Adipocyte (in vitro differentiated cells): Measurements from ENCODE around the gene PLA2G1B.

Experiments used
- DNase-seq: peaks from one replicate; pipeline ENCODE4 v3.0.0-alpha.2; 2015; ENCODE audit warnings: low read depth
- H3K27me3 ChIP-seq: replicated peaks from 2 replicates; pipeline ENCODE4 v1.7.0; 2013; ENCODE audit warnings: mild to moderate bottlenecking, low read length, moderate library complexity; ENCODE audit not compliant: control insufficient read depth, insufficient read depth
- H3K36me3 ChIP-seq: 2 replicates; pipeline ENCODE4 v1.7.0; 2013; ENCODE audit warnings: low read length, mild to moderate bottlenecking, moderate library complexity; ENCODE audit not compliant: control insufficient read depth, insufficient read depth, severe bottlenecking
- H3K4me1 ChIP-seq: 2 replicates; pipeline ENCODE4 v1.7.0; 2013; ENCODE audit warnings: mild to moderate bottlenecking, low read length, moderate library complexity; ENCODE audit not compliant: control insufficient read depth, insufficient read depth
- H3K4me3 ChIP-seq: 2 replicates; pipeline ENCODE4 v1.7.0; 2013; ENCODE audit warnings: mild to moderate bottlenecking, low read length, moderate library complexity
- H3K9ac ChIP-seq: 2 replicates; pipeline ENCODE4 v1.7.0; 2013; ENCODE audit warnings: mild to moderate bottlenecking, low read length, moderate library complexity
- H3K9me3 ChIP-seq: 2 replicates; pipeline ENCODE4 v1.7.0; 2013; ENCODE audit warnings: mild to moderate bottlenecking, low read length, moderate library complexity; ENCODE audit not compliant: control insufficient read depth

PLA2G1B gene

DNA sequence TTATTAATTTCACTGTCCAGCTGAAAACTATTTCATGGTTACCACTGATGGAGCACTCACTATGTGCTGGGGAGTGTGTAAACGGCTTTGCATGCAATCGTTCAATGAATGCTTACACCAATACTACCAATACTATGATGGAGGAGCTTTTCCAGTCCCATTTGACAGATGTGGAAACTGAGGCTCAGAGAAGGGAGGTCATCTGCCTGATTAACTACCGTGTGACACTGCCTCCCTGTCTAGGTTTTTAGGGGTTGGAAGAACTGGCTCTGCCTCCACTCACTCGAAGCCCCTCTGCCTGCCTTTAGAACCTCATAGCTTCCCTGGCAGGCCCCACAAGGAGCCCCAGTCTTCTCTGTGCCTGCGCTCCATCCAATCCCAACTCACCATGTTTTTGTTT, 29.5 kb upstream of the PLA2G1B start:
- H3K9me3 ChIP-seq, result no peaks in the 10 kb centered on the region
- no peaks in the 10 kb centered on the region for H3K36me3 ChIP-seq
- peaks cover 7% of the 10 kb centered on the region for H3K4me1 ChIP-seq
- no peak for DNase-seq
- peaks cover 13% of the 10 kb centered on the region for H3K27me3 ChIP-seq
- no peak overlapping the region for H3K9ac ChIP-seq
- no peak overlapping the region for H3K4me3 ChIP-seq

DNA sequence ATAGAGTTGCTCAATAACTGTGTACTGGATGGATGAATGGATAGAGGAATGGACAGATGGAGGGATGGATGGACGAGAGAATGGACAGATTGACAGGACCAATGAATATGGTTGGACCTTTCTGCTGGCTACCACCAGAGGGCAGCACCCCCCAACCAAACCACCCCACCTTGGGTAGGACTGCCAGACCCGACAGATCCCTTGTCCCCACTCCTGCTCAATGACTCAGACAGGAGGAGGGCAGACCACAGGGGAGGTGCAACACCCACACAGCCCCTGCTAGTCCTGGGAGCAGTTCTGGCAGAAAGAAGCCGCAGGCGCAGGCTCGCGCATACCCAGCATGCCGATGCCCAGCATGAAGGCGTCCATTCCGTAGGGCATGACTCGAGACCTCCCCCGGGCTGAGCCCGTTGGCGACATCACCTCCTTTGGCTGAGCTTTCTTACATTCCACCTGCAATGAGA, 29.0 kb upstream of the PLA2G1B start:
- Histone ChIP-seq H3K4me1 (peaks cover 9% of the 10 kb centered on the region), H3K36me3 (no peaks in the 10 kb centered on the region), H3K9me3 (no peaks in the 10 kb centered on the region), H3K9ac (no peak overlapping the region), H3K27me3 (peaks cover 13% of the 10 kb centered on the region), H3K4me3 (no peak overlapping the region)
- peak; percentile 87 for DNase-seq

DNA sequence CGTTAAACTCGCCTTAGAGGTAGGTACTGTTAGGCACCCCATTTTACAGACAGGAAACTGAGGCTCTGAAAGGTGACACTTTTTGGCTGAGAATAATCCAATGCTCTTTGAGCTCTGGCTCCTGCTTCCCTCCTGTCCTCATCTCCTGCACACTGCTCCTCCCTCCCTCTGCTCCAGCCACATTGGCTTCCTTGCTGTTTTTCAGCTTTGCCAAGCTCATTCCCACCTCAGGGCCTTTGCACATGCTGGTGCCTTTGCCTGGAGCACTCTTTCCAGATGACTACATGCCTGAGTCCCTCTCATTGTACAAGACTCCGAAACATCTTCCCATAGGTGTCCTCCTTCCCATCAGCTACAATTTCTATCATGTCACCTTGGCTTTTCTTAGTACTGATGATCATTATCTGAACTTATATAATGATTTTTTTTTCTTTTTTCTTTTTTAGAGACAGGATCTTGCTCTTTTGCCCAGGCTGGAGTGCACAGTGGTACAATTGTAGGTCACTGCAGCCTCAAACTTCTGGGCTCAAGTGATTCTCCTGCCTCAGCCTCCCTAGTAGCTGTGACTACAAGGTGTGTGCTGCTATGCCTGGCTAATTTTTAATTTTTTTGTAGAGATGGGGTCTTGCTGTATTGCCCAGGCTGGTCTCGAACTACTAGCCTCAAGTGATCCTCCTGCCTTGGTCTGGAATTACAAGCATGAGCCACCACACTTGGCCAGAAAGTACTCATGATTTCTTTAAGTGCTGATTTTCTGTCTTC, 26.2 kb upstream of the PLA2G1B start:
- peaks cover 26% of the 10 kb centered on the region for H3K4me1 ChIP-seq
- H3K9ac ChIP-seq, result no peak overlapping the region
- no peak for DNase-seq
- H3K4me3 ChIP-seq, result no peak overlapping the region
- no peaks in the 10 kb centered on the region for H3K9me3 ChIP-seq
- H3K36me3 ChIP-seq, result no peaks in the 10 kb centered on the region
- H3K27me3 ChIP-seq, result peaks cover 8% of the 10 kb centered on the region

DNA sequence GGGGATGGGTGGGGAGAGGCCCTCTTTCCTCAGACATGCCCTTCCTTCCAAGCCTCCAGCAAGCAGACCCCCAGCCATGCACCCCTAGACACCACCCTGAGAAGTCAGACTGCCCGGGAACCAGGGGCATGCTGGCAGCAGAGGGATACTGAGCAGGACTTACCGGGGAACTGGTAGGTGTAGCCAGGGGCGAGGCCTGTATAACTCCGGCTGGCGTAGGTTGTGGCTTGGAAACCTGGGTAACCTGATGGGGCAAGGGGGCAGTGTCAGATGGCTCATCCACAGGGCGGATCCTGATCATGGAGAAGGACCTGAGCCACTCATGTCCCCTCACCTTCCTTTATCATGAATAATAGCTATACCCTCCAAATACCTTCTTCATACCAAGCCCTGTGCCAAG, 25.6 kb upstream of the PLA2G1B start:
- no peak for DNase-seq
- Histone ChIP-seq H3K9ac (no peak overlapping the region), H3K4me3 (no peak overlapping the region), H3K36me3 (no peaks in the 10 kb centered on the region), H3K4me1 (peaks cover 26% of the 10 kb centered on the region), H3K27me3 (peaks cover 5% of the 10 kb centered on the region), H3K9me3 (no peaks in the 10 kb centered on the region)

DNA sequence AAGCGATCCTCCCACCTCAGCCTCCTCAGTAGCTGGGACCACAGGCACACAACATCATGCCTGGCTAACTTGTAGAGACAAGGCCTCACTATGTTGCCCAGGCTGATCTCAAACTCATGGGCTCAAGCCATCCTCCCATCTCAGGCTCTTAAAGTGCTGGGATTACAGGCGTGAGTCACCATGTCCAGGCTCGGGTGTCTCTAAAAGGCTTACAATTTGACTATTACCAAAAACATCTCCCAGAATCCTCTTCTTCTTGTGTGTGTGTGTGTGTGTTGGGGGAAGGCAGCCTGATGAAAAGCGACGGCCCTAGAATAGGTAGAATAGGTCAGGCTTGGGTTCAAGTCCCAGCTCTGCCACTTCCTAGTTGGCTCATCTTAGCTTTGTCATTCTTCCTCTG, 24.5 kb upstream of the PLA2G1B start:
- Histone ChIP-seq H3K4me1 (peaks cover 26% of the 10 kb centered on the region), H3K4me3 (no peak overlapping the region), H3K27me3 (peaks cover 8% of the 10 kb centered on the region), H3K9ac (no peak overlapping the region), H3K36me3 (no peaks in the 10 kb centered on the region), H3K9me3 (no peaks in the 10 kb centered on the region)
- peak; percentile 30 for DNase-seq

DNA sequence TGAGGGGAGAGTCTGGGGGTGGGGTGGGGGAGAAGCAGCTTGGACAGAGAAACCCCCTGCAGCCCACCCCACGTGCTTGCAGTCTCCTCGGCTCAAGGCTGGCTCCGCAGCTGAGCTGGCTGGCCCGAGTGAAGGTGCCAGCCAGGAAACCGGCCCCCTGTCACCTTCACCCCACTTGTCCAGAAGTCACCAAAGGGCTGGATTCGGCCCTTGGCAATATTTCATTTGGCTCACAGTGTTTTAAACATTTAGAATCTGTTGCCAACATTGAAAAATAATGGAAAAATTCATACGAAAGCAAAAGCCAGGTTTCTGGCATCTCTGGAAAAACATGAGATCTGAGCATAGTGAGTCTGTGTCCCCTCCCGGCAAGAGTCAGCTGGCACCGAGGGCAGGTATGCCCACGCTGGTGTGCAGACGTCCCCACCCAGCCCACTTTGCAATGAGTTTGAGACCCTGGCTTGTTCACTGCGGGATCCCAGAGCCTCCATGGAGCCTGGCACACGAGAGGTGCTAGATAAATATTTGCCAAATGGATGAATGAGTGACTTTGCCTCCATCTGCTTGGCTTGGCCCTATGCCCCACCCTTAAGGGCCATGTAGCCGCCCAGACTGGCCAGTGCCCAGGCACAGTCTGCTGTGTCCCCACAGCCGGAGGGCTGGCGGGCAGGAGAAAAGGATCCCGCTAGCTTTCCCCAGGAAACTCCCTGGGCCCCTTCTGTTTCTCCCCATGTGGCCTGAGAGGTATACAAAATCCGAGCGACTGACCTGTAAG, 23.2 kb upstream of the PLA2G1B start:
- peaks cover 10% of the 10 kb centered on the region for H3K27me3 ChIP-seq
- no peak for DNase-seq

DNA sequence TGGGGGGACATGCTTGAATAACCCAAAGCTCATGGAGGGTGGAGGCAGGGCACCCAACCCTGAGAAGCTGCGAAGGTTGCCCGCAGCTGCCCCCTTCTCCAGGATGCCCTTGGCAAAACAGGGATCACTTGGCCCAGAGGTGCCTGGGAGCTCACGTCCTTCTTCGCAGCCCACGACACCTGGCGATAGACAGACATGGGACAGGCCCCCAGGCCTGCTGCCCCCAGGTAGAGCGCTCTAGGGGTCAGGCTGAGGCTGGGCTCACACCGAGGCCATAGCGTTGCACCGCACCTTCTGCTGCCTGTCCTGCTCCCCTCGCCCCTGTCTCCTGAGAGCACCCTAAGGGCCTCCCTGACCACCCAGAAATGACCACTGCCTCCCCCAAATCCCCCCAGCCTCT, 20.2 kb upstream of the PLA2G1B start:
- Histone ChIP-seq H3K36me3 (no peaks in the 10 kb centered on the region), H3K4me1 (peaks cover 25% of the 10 kb centered on the region), H3K9me3 (no peaks in the 10 kb centered on the region), H3K9ac (no peak overlapping the region), H3K27me3 (peaks cover 20% of the 10 kb centered on the region), H3K4me3 (no peak overlapping the region)
- no peak for DNase-seq

More for the DNA sequence above, 23.2 kb upstream of the PLA2G1B start:
- peak overlapping the region; percentile 6 for H3K9ac ChIP-seq
- H3K36me3 ChIP-seq, result no peaks in the 10 kb centered on the region
- peaks cover 26% of the 10 kb centered on the region for H3K4me1 ChIP-seq
- H3K9me3 ChIP-seq, result no peaks in the 10 kb centered on the region
- H3K4me3 ChIP-seq, result no peak overlapping the region

DNA sequence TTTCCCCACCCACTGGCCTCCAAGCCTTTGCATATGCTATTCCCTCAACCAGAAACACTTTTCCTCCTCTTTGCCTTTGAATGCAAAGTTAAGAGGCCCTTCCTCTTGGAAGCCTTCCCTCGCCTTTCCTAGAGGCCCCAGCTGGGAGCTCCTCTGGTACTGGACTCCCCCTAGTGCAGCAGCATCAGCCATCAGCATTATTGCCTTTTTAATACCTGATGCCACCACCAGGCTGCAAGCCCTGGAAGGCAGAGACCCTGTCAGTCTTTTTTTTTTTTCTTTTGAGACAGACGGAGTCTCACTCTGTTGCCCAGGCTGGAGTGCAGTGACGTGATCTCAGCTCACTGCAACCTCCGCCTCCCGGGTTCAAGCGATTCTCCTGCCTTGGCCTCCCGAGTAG, 19.1 kb upstream of the PLA2G1B start:
- Histone ChIP-seq H3K9ac (no peak overlapping the region), H3K9me3 (no peaks in the 10 kb centered on the region), H3K27me3 (peaks cover 20% of the 10 kb centered on the region), H3K36me3 (no peaks in the 10 kb centered on the region), H3K4me3 (no peak overlapping the region), H3K4me1 (peaks cover 17% of the 10 kb centered on the region)
- DNase-seq, result no peak

DNA sequence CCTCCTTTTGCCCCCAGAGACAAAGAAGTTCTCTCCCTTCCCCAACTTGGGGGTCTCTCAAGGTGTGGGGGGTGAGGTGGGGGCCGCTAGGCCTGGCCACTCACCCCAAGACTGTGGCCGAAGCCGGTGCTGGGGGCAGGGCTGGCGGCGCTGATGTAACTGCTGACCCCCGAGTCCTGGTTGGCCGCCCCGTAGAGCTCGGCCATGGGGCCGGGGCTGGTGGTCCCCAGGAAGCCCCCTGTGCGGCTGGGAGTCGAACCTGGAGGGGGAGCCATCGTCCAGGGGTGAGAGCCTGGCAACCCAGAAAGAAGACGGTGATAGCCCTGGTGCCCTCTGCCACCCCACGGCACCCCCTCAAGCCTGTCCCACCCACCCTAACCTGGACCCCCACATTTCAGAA, 18.5 kb upstream of the PLA2G1B start:
- Histone ChIP-seq H3K36me3 (no peaks in the 10 kb centered on the region), H3K9ac (no peak overlapping the region), H3K9me3 (no peaks in the 10 kb centered on the region)

DNA sequence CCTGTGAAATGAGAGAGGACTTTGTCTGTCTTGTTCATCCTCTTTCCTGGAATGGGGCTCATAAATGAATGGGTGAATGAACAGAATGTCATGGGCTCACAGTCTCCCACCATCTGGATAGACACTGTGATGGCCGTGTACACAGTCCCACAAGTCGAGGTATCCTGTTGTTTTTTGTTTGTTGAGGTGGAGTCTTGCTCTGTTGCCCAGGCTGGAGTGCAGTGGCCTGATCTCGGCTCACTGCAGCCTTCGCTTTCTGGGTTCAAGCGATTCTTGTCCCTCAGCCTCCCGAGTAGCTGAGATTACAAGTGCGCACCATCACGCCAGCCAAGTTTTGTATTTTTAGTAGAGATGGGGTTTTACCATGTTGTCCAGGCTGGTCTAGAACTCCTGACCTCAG, 16.1 kb upstream of the PLA2G1B start:
- H3K9ac ChIP-seq, result no peak overlapping the region
- H3K36me3 ChIP-seq, result no peaks in the 10 kb centered on the region
- H3K4me1 ChIP-seq, result no peaks in the 10 kb centered on the region
- peaks cover 25% of the 10 kb centered on the region for H3K27me3 ChIP-seq
- no peaks in the 10 kb centered on the region for H3K9me3 ChIP-seq
- no peak for DNase-seq
- no peak overlapping the region for H3K4me3 ChIP-seq

More for the DNA sequence above, 18.5 kb upstream of the PLA2G1B start:
- no peak for DNase-seq
- H3K27me3 ChIP-seq, result peaks cover 20% of the 10 kb centered on the region
- H3K4me3 ChIP-seq, result no peak overlapping the region
- H3K4me1 ChIP-seq, result peaks cover 13% of the 10 kb centered on the region

DNA sequence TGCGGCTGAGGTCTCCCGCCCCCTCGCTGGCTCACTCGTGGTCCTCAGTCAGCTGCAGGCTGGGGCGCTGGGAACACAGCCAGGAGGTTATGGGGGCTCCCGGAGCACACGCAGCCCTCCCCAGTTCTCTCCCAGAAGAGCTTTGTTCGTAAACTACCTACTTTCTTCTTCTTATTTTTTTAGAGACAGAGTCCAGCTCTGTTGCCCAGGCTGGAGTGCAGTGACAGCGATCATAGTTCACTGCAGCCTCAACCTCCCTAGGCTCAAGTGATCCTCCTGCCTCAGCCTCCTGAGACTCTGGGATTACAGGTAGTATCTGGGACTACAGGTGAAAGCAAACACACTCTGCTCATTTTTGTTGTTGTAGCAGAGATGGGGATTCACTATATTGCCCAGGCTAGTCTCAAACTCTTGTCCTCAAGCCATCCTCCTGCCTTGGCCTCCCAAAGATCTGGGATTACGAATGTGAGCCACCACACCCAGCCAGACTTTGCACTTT, 15.5 kb upstream of the PLA2G1B start:
- Histone ChIP-seq H3K9ac (no peak overlapping the region), H3K36me3 (no peaks in the 10 kb centered on the region), H3K4me1 (no peaks in the 10 kb centered on the region), H3K27me3 (peaks cover 25% of the 10 kb centered on the region), H3K9me3 (no peaks in the 10 kb centered on the region), H3K4me3 (no peak overlapping the region)
- DNase-seq, result no peak
